ENCODE measurements around the gene BBS1.
"Not testable (repeated sequence)": the region's sequence is repeated elsewhere in the genome, so short reads cannot be mapped to it uniquely, and the experiment has no call there.

Gene BBS1

DNA sequence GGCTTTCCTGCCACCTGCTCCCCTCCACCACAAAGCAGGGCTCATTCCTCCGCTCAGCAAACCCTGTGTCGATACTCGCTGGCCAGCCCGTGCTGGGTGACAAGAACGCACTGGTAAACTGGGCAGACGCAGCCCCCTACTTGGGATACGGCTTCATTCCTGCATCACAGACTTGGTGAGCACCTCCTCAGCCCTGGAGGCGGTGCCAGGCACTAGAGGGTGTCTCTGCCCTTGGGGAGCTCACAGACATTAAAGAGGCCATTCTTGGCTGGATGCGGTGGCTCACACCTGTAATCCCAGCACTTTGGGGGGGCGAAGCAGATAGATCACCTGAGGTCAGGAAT, 29.4 kb downstream of the BBS1 start:
- TF ChIP-seq, protein P1, sequence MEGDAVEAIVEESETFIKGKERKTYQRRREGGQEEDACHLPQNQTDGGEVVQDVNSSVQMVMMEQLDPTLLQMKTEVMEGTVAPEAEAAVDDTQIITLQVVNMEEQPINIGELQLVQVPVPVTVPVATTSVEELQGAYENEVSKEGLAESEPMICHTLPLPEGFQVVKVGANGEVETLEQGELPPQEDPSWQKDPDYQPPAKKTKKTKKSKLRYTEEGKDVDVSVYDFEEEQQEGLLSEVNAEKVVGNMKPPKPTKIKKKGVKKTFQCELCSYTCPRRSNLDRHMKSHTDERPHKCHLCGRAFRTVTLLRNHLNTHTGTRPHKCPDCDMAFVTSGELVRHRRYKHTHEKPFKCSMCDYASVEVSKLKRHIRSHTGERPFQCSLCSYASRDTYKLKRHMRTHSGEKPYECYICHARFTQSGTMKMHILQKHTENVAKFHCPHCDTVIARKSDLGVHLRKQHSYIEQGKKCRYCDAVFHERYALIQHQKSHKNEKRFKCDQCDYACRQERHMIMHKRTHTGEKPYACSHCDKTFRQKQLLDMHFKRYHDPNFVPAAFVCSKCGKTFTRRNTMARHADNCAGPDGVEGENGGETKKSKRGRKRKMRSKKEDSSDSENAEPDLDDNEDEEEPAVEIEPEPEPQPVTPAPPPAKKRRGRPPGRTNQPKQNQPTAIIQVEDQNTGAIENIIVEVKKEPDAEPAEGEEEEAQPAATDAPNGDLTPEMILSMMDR (IDR thresholded peaks at IDR 0.05; ENCODE audit: low read length, missing control alignments) = no peak
- DNase-seq (ENCODE audit: low read depth) = no peak
- H3K4me3 ChIP-seq (replicated peaks; ENCODE audit: low read depth, low read length) = no peak overlapping the region

DNA sequence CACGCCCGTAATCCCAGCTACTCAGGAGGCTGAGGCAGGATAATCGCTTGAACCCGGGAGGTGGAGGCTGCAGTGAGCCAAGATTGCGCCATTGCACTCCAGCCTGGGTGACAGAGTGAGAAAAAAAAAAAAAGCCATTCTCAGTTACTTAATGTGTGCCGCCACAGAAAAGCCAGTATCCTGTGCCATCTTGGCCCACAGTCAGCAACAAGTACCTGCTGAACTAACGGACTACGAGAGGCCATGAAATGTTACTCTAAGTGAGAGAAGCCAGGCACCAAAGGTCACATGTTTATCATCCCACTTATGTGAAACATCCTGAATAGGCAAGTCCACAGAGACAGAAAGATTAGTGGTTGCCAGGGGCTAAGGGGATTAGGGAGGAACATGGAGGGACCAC, 30.2 kb downstream of the BBS1 start:
- not testable (repeated sequence) for DNase-seq (ENCODE audit: low read depth); H3K4me3 ChIP-seq (replicated peaks; ENCODE audit: low read depth, low read length)

DNA sequence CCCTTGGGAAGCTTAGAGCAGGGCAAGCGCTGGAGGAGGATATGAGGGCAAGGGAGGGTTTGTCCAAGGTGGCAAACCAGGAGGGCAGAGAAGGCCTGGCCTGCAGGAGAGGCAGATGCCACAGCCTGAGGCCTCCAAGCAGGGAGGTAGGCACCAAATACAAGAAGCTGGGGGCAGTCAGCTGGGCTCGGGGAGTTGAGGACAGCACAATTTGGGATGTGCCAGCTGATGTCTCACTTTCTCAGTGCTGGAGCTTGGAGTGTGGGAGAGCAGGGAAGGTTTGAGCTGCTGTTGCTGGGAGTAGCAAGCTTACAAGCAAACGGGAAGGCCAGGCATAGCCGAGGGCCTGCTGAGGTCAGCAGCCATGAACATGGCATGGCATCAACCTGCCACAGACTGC, 31.5 kb downstream of the BBS1 start:
- TF ChIP-seq, protein P1 (IDR thresholded peaks at IDR 0.05; ENCODE audit: low read length, missing control alignments) = no peak
- H3K4me3 ChIP-seq (replicated peaks; ENCODE audit: low read depth, low read length) = no peak overlapping the region
- no peak for DNase-seq (ENCODE audit: low read depth)

DNA sequence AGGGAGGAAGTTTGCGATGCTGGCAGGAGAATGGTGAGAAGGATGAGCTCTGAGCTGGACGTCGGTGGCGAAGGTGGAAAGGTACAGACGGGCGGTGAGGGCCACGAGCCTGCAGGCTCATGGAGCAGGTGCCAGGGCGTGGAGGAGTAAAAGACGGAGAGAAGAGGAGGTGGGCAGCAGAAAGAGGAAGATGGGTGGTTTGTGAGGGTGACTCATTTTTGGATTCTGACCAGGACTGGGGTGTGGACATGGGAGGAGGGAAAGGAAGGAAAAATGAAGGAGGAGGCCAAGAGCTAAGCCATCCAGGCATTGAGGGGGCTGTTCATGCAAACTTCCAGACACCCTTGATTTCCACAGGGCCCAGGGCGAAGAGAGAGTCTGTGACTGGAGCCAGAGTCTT, 31.9 kb downstream of the BBS1 start:
- TF ChIP-seq, protein P1 (IDR thresholded peaks at IDR 0.05; ENCODE audit: low read length, missing control alignments) = no peak
- H3K4me3 ChIP-seq (replicated peaks; ENCODE audit: low read depth, low read length) = no peak overlapping the region
- DNase-seq (ENCODE audit: low read depth) = peak; percentile 20

DNA sequence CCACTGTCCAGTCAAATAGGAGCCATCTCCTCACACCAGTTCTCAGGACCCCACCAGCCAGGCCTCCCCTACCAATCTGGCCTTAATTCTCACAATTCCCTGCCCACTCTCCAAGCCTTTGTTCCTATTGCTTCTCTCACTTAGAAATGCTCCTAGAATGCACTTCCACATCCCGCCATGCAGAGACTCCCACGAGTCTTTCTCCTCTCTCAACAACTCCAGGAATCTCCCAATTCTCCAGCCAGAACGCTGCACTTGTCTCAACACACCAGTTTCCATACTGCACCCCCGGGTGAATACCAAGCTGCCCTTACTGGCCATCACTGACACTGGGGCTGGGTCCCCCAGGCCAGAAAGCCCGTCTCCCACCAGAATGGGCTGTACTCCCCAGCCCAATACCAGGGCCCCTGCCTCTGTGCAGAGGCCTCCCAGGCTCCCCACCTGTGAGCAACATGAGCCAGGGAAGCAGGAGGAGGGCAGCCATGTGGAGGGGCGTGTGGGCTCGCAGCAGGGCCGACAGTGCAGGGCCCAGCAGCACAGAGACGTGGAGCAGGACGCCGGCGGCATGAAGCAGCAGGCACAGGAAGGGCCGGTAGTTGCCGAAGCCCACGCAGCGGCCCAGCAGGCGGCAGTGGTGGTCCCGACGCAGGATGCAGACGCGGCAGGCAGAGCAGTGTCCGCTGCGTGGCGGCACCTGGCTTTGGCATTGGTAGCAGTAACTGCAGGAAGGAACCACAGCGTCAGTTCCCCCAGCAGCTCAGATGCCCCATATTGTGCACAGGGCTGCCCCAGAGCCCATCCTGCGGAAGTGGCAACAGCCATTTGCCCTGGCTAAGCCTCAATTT, 33.0 kb downstream of the BBS1 start:
- no peak overlapping the region for H3K4me3 ChIP-seq (replicated peaks; ENCODE audit: low read depth, low read length)
- DNase-seq (ENCODE audit: low read depth) = peak; percentile 61
- TF ChIP-seq, protein P1 (IDR thresholded peaks at IDR 0.05; ENCODE audit: low read length, missing control alignments) = peak; percentile 59

DNA sequence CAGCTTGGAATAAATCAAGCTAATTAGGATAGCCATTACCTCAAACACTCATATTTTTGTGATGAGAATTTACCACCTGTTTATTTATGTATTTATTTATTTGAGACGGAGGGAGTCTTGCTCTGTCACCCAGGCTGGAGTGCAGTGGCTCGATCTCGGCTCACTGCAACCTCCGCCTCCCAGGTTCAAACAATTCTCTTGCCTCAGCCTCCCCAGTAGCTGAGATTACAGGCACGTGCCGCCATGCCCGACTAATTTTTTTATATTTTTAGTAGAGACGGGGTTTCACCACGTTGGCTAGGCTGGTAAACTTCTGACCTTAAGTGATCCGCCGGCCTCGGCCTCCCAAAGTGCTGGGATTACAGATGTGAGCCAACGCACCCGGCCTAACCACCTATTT, 34.5 kb downstream of the BBS1 start:
- H3K4me3 ChIP-seq (replicated peaks; ENCODE audit: low read depth, low read length) = peak overlapping the region; percentile 72
- not testable (repeated sequence) for DNase-seq (ENCODE audit: low read depth)

DNA sequence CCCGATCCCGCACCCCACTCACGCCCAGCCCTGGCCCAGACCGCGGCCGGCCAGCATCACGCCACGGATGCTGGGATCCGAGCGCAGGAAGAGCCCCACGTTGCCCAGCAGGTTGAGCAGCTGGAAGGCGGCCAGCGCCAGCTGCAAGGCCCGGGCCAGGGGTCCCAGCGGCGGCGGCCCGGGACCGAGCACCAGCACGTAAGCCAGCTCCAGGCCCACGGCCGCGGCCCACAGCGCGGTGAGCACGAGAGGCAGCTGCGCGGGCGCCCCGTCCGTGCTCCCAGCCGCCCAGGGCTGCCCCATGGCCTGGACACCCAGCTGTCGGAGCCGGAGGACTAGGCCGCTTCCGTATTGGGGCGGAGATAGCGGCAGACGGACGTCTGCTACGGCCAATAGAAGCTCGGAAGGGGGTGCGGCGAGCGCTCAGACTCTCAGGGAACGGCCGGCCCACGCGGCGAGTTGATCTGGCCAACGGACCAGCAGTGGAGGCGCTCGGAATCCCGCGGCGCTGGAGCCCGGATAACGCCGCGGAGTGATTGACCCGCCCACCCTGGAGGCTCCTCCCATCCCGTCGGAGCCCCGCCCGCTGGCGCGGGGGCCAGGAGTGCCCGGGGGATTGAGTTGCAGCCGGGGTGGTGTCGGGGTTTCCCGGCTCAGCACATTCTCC, 35.4 kb downstream of the BBS1 start, which contains the start of gene ZDHHC24:
Gene ZDHHC24 (minus strand): TSS at position 348 of the 667 bp plus-strand sequence. CDS start 45 bp downstream, at position 303.
- peak; percentile 98 for DNase-seq (ENCODE audit: low read depth)
- peak within 1 kb of the TSS; percentile 72 for H3K4me3 ChIP-seq (replicated peaks; ENCODE audit: low read depth, low read length)
- TF ChIP-seq, protein P1 (IDR thresholded peaks at IDR 0.05; ENCODE audit: low read length, missing control alignments) = no peak
